ENCODE measurements around the gene TFE3. TPM values are rescaled to one million over a fixed set of nuclear protein-coding genes. Genes with fewer than 3 reads are reported as not detected.
A peak's percentile ranks its signal among the peaks of the same experiment; 100 is the strongest.

Gene TFE3
- total RNA-seq (2021) (49.5 and 56.8 TPM in 2 replicates), Bru-seq, nascent RNA (percentile 69 among the genes with signal in this experiment), BruChase-seq, experiment 1, labeled RNA remaining after a 2-hour chase (percentile 77 among the genes with signal in this experiment), BruChase-seq, experiment 2, labeled RNA remaining after a 6-hour chase (percentile 89 among the genes with signal in this experiment)
- long read RNA-seq, transcript TFE3-201 (10 exons, 3,415 nt) = major isoform, 27 of 91 reads
- long read RNA-seq, transcript TFE3-204 (10 exons, 3,279 nt) = minor isoform, 11 of 91 reads
- long read RNA-seq, partial matches to known transcripts = 19 of 91 reads
- long read RNA-seq, other reads (novel, unspliced or antisense) = 32 of 91 reads

- no peaks in the 10 kb centered on the region for H3K9me3 ChIP-seq (ENCODE audit: low read depth, low read length, poor library complexity, severe bottlenecking)
- peak; percentile 98 for DNase-seq (ENCODE audit: low spot score)
- ChIA-PET POLR2A (ENCODE audit: low non-redundant PET) (no interaction called here), CTCF (interaction anchor here (0.6 kb wide), 1 partner anchor 43 kb away, joined by 3 read pairs; no protein-coding TSS in a partner anchor)
- H3K4me1 ChIP-seq (ENCODE audit: insufficient read depth, low read length, poor library complexity, severe bottlenecking) = peaks cover 17% of the 10 kb centered on the region
- intact Hi-C loops (cut with micrococcal nuclease; ENCODE audit: unreplicated experiment) = loop anchor here (1.0 kb wide), 1 partner anchor 126 kb away; no protein-coding TSS in a partner anchor
- H3K27ac ChIP-seq (ENCODE audit: low read depth, low read length, poor library complexity, severe bottlenecking) = peak within 1 kb of the TSS; percentile 89
- peaks cover 10% of the 10 kb centered on the region for H3K36me3 ChIP-seq (ENCODE audit: insufficient read depth, low read length, poor library complexity, severe bottlenecking)
- H3K4me3 ChIP-seq (ENCODE audit: low read depth, low read length, poor library complexity, severe bottlenecking) = peak within 1 kb of the TSS; percentile 87
- BruUV-seq (replicated peaks) = no TSS peak
- H3K27me3 ChIP-seq (replicated peaks; ENCODE audit: insufficient read depth, low read depth, low read length, poor library complexity) = no peaks in the 10 kb centered on the region
- TF ChIP-seq EZH2 (IDR thresholded peaks at IDR 0.05; ENCODE audit: borderline replicate concordance, low read depth, low read length, poor library complexity, severe bottlenecking) (no peak), CTCF (conservative IDR thresholded peaks at IDR 0.05; ENCODE audit: low read depth, low read length) (peak; percentile 65)
Observed at GRCh38 chrX:49043220-49043986, at the start of gene TFE3. Gene TFE3 (minus strand): TSS chrX:49043357. CDS start chrX:49043226, 131 bp downstream.

- DNase-seq (ENCODE audit: low spot score) = no peak
- no peaks in the 10 kb centered on the region for H3K36me3 ChIP-seq (ENCODE audit: insufficient read depth, low read length, poor library complexity, severe bottlenecking)
Observed at GRCh38 chrX:49089553-49089952, 46.4 kb upstream of the TFE3 start.

More at GRCh38 chrX:49089553-49089952, 46.4 kb upstream of the TFE3 start:
- TF ChIP-seq CTCF (conservative IDR thresholded peaks at IDR 0.05; ENCODE audit: low read depth, low read length) (no peak), EZH2 (IDR thresholded peaks at IDR 0.05; ENCODE audit: borderline replicate concordance, low read depth, low read length, poor library complexity, severe bottlenecking) (no peak)
- intact Hi-C loops (cut with micrococcal nuclease; ENCODE audit: unreplicated experiment) = no loop called here
- Histone ChIP-seq H3K4me3 (ENCODE audit: low read depth, low read length, poor library complexity, severe bottlenecking) (no peak overlapping the region), H3K27ac (ENCODE audit: low read depth, low read length, poor library complexity, severe bottlenecking) (no peak overlapping the region), H3K4me1 (ENCODE audit: insufficient read depth, low read length, poor library complexity, severe bottlenecking) (no peaks in the 10 kb centered on the region), H3K27me3 (replicated peaks; ENCODE audit: insufficient read depth, low read depth, low read length, poor library complexity) (no peaks in the 10 kb centered on the region), H3K9me3 (ENCODE audit: low read depth, low read length, poor library complexity, severe bottlenecking) (no peaks in the 10 kb centered on the region)
- BruUV-seq (replicated peaks) = no TSS peak
- ChIA-PET CTCF (no interaction called here), POLR2A (ENCODE audit: low non-redundant PET) (no interaction called here)
